ENCODE measurements around the gene ANP32E.

DNA sequence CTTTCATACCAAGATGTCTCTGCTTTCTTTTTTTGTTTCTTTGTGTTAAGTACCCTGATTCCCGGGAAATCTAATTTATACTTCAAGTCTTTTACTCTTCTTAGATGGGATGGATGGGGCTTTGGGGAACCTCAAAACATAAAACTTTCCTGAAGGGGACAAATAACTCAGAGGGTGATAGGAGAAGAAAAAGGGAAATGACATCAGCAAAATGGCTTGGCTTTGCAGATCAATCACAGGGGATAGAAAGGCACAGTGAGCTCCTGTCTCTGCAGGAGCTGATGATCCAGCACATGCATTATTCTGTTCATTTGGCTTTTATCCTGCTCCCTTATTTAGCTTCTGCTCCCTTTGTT is 20.3 kb upstream of the ANP32E start:
- TF ChIP-seq EP300 (IDR thresholded peaks at IDR 0.05) (no peak), POLR2A (IDR thresholded peaks at IDR 0.05) (no peak), POLR2AphosphoS5 (IDR thresholded peaks at IDR 0.05) (no peak)
- TF ChIP-seq, protein P1, sequence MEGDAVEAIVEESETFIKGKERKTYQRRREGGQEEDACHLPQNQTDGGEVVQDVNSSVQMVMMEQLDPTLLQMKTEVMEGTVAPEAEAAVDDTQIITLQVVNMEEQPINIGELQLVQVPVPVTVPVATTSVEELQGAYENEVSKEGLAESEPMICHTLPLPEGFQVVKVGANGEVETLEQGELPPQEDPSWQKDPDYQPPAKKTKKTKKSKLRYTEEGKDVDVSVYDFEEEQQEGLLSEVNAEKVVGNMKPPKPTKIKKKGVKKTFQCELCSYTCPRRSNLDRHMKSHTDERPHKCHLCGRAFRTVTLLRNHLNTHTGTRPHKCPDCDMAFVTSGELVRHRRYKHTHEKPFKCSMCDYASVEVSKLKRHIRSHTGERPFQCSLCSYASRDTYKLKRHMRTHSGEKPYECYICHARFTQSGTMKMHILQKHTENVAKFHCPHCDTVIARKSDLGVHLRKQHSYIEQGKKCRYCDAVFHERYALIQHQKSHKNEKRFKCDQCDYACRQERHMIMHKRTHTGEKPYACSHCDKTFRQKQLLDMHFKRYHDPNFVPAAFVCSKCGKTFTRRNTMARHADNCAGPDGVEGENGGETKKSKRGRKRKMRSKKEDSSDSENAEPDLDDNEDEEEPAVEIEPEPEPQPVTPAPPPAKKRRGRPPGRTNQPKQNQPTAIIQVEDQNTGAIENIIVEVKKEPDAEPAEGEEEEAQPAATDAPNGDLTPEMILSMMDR (IDR thresholded peaks at IDR 0.05), result no peak
